GM19193 (cell line): ENCODE results near the gene NEURL2.

ENCODE experiments used
- POLR2A ChIP-seq: IDR thresholded peaks from 4 replicates; pipeline ENCODE4 v1.6.1; 2011; ENCODE audit not compliant: insufficient read depth, insufficient read length; ENCODE audit errors: extremely low read depth

Gene NEURL2

DNA sequence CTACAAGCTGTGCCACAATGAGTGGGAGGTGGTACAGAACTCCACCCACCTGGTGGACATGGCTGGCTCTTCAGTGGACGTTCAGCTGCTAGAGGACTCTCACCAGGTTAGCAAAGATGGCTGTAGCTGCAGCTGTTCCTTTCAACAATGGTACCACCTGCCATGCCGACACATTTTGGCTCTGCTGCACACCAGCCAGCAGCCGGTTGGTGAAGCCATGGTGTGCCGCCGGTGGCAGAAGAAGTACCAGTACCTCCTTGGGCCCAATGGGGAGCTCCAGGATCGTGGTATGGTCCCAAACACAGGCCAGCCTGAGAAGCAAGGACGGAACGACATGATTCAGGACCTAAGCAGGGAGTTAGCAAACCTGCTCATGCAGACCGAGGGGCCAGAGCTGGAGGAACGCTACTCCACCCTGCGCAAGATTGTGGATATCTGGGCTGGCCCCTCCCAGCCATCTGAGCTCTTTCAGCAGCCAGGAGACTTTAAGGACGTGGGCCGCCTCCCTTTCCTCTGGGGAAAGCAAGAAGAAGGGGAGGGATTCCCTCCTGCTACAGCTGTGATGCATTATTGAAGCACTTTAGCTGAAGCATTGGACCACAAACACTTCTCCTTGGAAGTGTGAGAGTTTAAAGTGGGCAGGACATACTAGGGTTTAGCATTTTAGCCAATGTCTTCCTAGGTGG is 12.8 kb downstream of the NEURL2 start:
- no peak for TF ChIP-seq POLR2A

DNA sequence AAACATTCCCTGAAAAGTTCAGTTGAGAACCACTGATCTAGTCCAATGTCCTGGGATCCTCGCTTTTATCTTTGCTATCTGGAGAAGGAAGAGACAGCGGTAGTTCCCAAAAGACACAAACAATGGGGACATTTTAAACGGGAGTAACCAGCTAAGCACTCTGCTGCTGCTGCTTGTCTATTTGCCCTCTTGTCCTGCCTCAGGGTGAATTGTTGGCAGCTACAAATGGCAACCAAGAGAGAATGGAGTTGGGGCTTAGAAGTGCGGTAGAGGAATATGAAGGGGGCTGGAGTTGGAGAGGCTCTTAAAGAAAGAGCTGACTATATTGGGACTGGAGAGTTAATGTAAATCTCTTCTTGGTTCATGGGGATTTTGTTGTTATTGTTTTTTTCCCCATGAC is 16.4 kb downstream of the NEURL2 start:
- TF ChIP-seq POLR2A, result no peak

DNA sequence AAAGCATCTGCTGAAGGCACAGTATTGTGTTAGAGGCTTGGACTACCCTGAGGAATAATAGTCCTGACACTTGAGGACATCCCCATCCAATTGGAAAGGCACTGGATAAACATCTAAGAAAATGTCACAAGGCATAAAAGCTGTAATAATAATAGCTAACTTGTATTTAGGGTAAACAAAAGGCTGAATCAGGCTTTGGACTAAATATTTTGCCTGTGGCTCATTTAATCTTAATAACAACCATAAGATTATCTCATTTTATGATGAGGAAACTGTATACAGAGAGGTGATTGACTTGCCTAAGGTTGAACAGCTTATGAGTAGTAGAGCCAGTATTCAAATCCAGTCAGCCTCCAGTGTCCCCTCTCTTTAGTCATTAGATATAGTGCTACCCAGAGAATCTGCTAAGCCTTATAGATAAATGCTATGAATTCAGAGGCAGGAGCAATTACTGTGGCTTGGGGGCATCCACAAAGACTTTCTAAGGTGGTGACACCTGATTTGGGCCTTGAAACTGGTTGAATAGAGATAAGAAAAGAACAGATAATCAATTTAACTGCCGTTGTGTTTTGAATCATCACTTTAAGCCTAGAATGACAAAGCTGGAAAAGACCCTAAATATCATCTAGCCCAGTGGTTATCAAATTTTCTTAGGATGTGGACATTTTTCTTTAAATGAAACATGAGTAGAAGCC is 17.5 kb downstream of the NEURL2 start:
- TF ChIP-seq POLR2A, result no peak

DNA sequence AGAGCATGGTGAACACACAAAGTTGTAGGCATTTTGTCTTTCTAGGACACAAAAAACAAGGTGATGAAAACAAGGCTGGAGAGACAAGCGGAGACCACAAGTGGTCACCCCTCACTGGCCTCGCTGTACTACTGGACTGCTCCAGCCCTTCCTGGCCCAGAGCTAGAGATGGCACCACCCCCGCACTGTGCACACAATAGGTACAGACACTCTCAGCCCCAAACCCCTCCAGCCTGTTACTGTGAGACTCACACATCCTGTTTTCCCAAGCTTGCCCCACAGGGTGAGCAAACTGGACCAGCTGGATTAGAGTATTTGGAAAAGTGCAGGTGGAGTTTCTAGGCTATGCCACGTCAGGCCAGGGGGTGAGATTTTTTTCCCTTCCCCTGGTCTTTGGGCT is 18.4 kb downstream of the NEURL2 start:
- no peak for TF ChIP-seq POLR2A

DNA sequence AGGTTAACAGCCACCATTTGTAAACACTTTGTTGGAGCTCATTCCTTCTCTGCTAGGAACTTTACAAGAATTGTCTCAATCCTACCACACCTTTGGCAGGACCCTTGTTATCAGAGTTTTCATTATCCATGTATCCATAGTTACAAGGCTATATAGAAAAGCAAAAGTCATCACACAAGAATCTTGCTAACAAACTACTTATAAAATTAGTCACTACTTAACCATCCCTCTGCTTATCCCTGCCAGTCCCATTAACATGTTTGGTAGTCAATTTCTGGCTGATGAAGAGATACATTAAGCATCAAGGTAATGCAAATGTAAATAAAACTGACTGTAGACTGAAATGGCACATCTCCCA is 23.2 kb downstream of the NEURL2 start:
- no peak for TF ChIP-seq POLR2A

DNA sequence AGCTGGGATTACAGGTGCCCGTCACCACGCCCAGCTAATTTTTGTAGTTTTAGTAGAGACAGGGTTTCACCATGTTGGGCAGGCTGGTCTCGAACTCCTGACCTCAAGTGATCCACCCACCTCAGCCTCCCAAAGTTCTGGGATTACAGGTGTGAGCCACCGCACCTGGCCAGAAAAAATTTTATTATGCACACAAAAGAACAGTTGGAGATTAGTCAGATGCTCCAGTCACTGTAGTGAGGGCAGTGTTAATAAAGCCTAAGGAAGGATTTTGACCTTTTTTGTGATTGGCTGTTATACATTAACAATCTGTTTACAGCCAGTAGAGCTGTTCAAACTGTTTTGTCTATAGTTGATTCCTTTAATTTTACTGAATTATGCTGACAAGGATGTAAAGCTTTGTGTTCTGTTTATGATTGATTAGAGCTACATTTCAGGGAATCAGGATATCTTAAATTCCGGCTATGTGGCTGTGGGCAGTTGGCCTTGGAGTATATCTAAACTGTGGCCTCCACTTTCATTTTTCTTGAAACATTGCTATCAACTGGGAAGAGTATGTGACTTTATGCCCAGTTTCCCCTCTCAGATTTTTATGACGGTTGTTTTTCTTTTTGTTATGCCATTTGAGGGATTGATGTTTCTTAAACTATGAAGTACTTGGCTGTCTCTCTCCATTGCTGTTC is 23.7 kb downstream of the NEURL2 start:
- TF ChIP-seq POLR2A, result no peak

DNA sequence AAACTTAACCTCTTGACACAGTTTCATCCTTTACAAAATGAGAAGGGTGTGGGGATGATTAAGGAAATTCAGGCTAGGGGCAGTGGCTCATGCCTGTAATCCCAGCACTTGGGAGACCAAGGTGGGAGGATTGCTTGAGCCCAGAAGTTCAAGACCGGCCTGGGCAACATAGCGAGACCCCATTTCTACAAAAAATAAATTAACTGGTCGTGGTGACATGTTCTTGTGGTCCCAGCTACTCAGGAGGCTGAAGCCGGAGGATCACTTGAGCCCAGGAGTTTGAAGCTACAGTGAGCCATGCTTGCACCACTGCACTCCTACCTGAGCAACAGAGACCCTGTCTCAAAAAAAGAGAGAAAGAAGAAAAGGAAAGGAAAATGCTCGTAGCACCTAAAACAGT is 24.6 kb downstream of the NEURL2 start:
- TF ChIP-seq POLR2A, result no peak

DNA sequence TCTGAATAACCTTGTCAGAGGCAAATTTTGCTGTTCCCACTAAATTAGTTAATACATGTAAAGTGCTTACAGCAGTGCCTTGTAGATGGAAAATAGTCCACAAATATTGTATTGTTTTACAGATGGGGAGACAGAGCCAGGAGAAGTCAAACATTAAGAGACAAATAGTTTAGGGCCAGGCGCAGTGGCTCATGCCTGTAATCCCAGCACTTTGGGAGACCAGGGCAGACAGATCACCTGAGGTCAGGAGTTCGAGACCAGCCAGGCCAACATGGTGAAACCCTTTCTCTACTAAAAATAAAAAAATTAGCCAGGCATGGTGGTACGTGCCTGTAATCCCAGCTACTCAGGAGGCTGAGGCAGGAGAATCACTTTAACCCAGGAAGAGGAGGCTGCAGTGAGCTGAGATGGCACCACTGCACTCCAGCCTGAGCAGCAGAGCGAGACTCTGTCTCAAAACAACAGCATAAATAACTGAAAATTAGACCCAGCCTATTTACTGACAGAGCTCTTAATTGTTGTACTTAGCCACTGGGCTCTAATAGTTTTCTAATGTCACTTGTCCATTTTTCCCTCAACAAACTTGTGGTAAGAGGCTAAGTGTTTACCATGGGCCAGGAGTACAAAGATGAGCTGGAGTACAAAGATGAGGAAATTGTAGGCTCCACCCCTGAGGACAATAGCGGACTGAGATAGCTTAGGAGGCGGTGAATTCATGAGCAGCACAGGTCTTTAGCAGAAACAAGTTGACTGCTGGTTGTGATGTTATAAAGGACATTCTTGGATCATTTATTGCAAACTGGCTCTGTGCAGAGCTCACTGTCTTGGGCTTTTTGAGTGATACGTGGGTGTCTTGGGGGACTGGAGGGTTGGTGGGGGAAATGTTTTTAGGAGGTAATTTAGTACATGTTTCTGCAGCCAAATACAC is 27.2 kb downstream of the NEURL2 start:
- no peak for TF ChIP-seq POLR2A

DNA sequence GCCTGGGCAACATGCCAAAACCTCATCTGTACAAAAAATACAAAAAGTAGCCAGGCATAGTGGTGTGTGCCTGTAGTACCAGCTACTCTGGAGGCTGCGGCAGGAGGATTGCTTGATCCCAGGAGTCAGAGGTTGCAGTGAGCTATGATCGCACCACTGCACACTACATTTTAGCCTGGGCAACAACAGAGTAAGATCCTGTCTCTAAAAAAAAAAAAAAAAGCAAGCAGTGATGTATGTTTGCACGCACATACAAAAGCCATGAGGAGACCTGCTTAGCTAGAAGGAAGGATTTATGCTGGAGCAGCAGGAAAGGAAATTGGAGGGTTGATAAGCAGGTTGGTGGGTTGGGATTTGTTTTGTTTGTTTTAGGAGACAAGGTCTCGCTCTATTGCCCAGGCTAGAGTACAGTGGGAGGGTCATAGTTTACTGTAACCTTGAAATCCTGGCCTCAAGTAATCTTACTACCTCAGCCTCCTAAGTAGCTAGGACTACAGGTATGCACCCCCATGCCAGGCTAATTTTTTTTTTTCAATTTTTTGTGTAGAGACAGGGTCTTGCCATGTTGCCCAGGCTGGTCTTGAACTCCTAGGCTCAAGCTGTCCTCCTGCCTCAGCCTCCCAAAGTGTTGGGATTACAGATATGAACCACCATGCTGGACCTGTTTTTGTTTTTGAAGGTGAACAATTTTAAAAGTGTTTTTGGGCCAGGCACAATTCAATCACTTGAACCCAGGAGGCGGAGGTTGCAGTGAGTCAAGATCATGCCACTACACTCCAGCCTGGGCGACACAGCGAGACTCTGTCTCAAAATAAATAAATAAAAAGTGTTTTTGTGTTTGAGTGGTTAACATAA is 29.6 kb downstream of the NEURL2 start:
- TF ChIP-seq POLR2A, result no peak

DNA sequence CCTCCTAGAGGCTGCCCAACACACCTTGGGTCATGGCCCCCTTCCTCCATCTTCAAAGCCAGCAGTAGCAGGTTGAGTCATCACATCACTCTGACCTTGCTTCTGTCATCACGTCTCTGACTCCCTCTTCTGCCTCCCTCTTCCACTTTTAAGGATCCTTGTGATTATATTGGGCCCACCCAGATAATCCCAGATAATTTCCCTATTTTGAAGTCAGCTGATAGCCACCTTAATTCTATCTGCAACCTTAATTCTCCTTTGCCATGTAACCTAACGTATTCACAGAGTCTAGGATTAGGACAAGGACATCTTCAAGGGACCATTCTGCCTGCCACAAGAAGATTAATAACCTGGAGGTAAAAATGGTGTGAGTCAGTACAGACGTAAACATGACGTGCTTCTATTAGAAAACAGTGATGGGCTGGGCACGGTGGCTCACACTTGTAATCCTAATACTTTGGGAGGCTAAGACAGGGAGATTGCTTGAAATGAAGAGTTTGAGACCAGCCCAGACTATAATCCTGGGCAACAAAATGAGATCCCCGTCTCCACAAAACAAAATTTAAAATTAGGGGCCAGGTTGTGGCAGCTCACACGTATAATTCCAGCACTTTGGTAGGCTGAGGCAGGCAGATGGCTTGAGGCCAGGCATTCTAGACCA is 30.3 kb downstream of the NEURL2 start:
- no peak for TF ChIP-seq POLR2A

DNA sequence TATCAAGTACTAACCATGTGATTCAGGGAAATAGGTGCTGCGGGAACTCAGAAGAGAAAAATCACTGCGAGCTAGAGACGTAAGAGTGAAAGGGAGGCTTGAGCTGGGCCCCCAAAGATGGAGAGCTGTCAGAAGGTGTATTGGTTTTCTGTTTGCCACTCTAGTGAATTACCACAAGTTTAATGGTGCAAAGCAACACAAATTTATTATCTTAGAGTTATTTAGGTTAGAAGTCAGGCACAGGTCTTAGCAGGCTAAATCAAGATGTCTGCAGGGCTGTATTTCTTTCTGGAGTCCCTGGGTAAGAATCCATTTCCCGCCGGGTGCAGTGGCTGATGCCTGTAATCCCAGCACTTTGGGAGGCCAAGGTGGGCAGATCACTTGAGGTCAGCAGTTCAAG is 31.1 kb downstream of the NEURL2 start:
- TF ChIP-seq POLR2A, result no peak

DNA sequence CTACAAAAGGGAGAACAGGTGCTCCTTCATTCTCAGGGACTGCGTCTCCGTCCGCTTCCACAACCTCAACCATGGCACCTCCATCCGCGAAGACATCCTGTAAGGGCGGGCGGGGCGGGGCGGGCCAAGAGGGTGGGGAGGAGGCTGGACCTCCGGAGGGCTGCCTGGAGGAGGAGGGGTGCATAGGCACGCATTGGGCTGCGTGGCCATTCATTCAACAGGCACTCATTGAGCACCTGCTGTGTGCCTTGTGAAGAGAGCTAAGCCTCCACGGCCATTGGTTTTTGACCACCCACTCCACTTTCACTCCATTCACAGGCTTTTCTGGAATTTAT is 33.2 kb downstream of the NEURL2 start:
- TF ChIP-seq POLR2A, result no peak

DNA sequence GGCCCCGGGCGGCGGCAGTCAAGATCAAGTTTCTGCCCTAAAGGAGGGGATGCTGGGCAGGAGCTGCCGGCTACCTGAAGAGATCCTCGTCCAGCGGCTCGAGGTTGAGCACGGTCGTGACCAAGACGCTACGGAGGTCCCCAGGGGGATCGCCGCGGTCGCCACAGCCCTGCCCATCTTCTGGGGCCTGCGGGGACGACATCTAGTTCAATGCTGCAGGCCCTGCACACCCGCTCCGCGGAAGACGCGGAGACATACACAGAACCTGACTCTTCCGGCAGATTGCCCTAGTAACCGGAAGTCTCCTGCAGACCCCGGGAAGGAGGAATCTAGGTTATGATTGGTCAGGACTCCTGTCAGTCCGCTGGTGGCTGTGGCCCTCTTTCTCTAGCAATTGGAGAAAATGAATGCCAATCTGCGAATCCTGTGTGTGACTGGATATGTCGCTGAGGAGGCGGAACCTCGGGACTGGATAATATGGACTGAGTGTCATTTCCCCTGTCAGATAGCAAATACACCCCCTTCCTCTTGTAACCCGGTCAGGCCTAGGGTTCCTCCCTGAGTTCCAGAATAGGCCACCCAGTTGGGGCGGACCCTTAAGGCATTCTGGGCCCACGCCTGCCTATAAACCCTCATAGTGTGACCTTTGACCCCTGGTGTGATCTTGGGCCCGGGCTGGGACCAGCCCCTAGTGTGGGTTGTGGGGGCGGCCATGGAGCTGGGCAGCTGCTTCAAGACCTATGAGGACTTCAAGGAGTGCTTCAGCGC is 33.7 kb downstream of the NEURL2 start, which contains the start of the genes ACOT8 and ZSWIM3:
Gene ACOT8 (minus strand): TSS at position 279 of the 768 bp plus-strand sequence. CDS start 77 bp downstream, at position 202.
Gene ZSWIM3 (plus strand): TSS at position 501 of the 768 bp plus-strand sequence. CDS start 212 bp downstream, at position 713.
- peak; percentile 94 for TF ChIP-seq POLR2A
